GM12892 (cell line): ENCODE results near the gene GHR.

ENCODE experiments used
- DNase-seq: peaks from one replicate; pipeline ENCODE4 v3.0.0; 2011; ENCODE audit not compliant: insufficient read length
- FAIRE-seq: peaks from 2 replicates; lab custom pipeline; 2011; peaks lifted over from hg19 to GRCh38; lab: Jason Lieb, UNC
- POLR2A ChIP-seq: IDR thresholded peaks from 2 replicates; pipeline ENCODE4 v1.6.1; 2011; ENCODE audit warnings: low read depth, low read length, control low read depth
- POLR2AphosphoS5 ChIP-seq: IDR thresholded peaks from 2 replicates; pipeline ENCODE4 v1.6.1; 2011; ENCODE audit warnings: low read depth, low read length, control low read depth
- TAF1 ChIP-seq: IDR thresholded peaks from 2 replicates; pipeline ENCODE4 v1.6.1; 2011; ENCODE audit warnings: low read depth, mild to moderate bottlenecking, control low read depth, low read length, borderline replicate concordance

The GHR gene

GRCh38 chr5:42467981-42468524, 44.8 kb downstream of the GHR start:
- TF ChIP-seq POLR2A (no peak), POLR2AphosphoS5 (no peak), TAF1 (no peak)
- FAIRE-seq (no peak), DNase-seq (no peak)

DNA sequence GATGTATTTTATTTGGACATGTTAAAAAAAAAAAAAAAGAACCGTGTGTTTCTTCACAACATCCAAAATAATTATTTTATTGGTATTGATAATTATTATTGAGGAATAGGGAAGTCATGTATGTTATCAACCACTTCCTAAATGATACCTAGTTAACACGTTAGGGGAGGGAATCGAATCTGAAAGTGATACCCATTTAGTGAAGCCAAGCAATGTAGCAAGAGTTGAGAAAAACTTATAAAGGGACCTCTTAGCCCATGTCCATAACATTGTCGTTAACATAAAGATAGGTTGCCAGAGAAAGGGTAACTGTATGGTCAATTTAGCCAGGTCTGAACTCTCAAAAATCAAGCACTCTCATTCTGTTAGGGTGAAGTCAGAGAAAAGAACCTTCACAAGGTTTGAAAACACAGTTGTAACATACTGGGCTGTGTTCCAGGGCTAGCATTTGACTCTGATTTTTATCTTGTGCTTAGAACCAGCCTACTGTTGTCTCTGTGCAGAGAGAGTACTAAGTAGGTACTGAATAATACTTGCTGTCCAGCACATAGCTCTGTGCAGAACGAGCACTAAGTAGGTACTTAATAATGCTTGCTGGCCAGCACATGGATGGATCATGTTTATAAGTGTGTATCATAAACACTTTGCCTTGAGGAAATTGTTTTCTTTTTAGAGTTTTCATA, 60.4 kb downstream of the GHR start:
- FAIRE-seq (no peak), DNase-seq (no peak)
- TF ChIP-seq POLR2AphosphoS5 (no peak), POLR2A (no peak), TAF1 (no peak)

GRCh38 chr5:42487077-42487476, 63.8 kb downstream of the GHR start:
- no peak for DNase-seq
- TF ChIP-seq POLR2AphosphoS5 (no peak), TAF1 (no peak), POLR2A (no peak)
- FAIRE-seq = no peak

DNA sequence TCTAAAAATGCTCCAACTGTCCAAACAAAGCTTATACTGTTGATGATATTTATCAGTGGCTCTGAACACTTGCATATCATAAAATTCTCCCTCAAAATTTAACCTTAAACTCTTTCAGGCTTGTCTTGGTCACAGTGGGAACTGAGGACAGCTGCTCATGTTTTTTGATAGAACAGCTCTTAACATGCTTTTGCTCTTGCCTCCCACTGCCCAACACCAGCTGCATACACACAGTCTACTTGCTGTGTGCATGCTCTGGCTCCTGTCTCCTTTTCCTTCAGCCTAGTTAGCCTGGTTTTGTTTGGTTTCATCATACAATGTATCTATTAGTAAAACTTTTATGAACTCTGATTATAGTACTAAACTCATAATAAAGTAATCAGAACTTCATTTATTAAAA, 64.6 kb downstream of the GHR start:
- TF ChIP-seq POLR2A = no peak
- TF ChIP-seq TAF1 = no peak
- no peak for TF ChIP-seq POLR2AphosphoS5
- FAIRE-seq (no peak), DNase-seq (no peak)

- no peak for FAIRE-seq
- DNase-seq = no peak
- TF ChIP-seq TAF1 = no peak
- TF ChIP-seq POLR2A = no peak
- TF ChIP-seq POLR2AphosphoS5 = no peak
Measured at GRCh38 chr5:42490831-42491230, 67.6 kb downstream of the GHR start.

GRCh38 chr5:42491699-42492098, 68.5 kb downstream of the GHR start:
- TF ChIP-seq POLR2AphosphoS5 (no peak), POLR2A (no peak), TAF1 (no peak)
- no peak for DNase-seq
- FAIRE-seq = no peak

GRCh38 chr5:42492974-42493373, 69.7 kb downstream of the GHR start:
- TF ChIP-seq TAF1 (no peak), POLR2A (no peak)
- DNase-seq (no peak), FAIRE-seq (no peak)

GRCh38 chr5:42494414-42494813, 71.2 kb downstream of the GHR start:
- DNase-seq (no peak), FAIRE-seq (no peak)
- no peak for TF ChIP-seq POLR2AphosphoS5
- no peak for TF ChIP-seq POLR2A
- no peak for TF ChIP-seq TAF1

DNA sequence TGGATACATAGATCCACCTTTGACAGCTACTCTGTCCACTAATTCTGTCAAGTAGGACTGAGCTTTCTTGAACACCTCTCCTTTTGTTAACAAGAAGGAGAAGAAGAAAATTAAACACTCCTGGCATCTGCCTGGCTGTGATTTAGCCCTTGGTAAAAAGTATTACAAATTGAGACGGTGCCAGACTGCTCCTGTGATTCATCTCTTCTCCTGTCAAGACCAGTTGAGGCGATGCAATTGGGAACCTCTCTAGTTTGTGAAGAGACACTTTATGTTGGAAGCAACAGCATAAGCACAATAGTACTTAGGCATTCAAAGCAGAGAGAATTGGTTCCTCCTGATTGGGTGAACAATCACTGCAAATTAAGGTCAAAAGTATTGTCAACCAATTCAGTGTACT, 72.7 kb downstream of the GHR start:
- no peak for TF ChIP-seq TAF1
- no peak for TF ChIP-seq POLR2AphosphoS5
- TF ChIP-seq POLR2A = no peak
- no peak for DNase-seq
- no peak for FAIRE-seq

DNA sequence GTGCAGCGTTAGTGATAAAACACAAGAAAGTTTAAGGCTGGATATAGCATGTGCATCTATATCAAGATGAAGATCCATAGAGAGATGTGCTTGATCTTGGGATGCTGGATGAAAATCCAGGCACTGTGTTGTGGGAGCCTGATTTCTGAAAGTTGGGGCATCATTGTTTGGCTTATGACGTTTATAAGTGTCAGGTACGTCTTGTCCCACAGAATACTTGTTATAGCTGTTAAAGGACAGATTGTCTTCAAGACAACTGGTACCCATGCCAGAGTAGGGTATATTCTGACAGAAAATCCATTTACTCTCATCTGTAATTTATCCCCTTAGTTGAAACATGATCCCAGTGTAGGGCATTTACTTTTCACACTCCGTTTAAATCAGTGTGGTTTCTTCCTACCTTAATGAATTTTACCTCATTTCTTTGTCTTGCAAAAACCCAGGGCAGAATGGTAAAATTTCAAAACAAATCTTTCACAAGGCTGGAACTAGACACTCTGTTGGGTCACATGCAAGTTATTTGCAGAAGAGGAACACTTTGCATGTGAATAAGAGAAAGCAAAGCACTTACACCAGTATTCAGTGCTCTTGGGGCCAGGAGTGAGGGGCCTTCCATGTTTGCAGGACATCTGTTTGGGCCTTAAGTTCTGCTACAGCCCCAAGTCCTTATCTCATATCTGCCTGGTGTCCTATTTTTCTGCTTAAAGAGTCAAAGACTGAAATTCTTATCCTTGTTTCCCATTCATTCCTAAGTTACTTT, 73.3 kb downstream of the GHR start:
- FAIRE-seq = no peak
- TF ChIP-seq POLR2A (no peak), TAF1 (no peak), POLR2AphosphoS5 (no peak)
- DNase-seq = no peak

DNA sequence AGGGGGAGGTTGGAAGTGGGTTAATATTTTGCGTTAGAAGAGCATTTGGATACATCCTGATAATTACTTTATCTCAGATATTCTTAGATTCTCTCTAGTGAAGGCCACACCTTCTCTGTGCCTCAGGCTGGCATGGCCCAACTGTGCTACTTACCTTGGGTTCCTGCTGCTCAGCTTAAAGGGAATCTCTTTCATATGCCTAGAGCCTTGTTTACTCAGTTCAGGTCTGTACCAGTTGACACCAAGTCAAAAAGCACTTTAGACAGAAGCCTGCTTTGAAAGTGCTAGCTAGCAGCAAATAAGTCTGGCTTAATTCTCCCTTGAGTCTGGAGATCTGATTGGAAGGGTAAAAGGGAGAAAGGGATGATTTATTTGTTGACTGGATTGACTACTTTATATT, 74.8 kb downstream of the GHR start:
- FAIRE-seq (no peak), DNase-seq (no peak)
- TF ChIP-seq POLR2A = no peak
- no peak for TF ChIP-seq POLR2AphosphoS5
- TF ChIP-seq TAF1 = no peak

DNA sequence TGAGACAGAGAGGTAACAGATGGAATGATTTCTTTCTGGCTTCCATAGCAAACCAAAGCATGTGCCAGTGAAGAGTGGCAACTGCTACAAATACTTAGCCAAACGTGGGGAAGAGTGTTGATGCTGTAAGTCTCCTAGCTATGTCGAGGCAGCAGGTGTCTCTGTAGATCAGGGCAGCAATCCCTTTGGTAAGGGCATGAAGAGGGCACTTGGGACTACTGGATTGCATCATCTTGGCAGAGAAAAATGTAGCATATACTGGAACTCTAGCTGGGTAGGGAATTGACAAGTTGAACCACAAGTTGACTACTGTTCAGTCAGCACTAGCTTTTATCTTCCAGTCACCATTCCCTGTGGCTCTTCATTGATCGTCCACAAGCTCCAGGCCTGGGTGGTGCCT, 75.8 kb downstream of the GHR start:
- no peak for DNase-seq
- FAIRE-seq = no peak
- TF ChIP-seq POLR2A (no peak), TAF1 (no peak), POLR2AphosphoS5 (no peak)
